Neural cell (in vitro differentiated cells): ENCODE results near the gene CCDC40. TPM values are rescaled to one million over a fixed set of nuclear protein-coding genes. Genes with fewer than 3 reads are reported as not detected.
A peak's percentile ranks its signal among the peaks of the same experiment; 100 is the strongest.

Source experiments
- H2AFZ ChIP-seq: fragments of 200-600, 300-800 bp; sonication (generic), shearing (Covaris generic); 2 replicates; pipeline ENCODE4 v1.6.0; 2014; ENCODE audit warnings: low read depth, mild to moderate bottlenecking, antibody characterized with exemption, low read length, moderate library complexity
- H3F3A ChIP-seq: fragments of 200-600 bp; shearing (Covaris generic); 2 replicates; pipeline ENCODE4 v1.6.1; 2016; ENCODE audit warnings: mild to moderate bottlenecking, moderate library complexity, mixed read lengths, antibody characterized with exemption, low read length; ENCODE audit not compliant: insufficient read depth, poor library complexity, severe bottlenecking
- H3K27ac ChIP-seq: fragments of 200-600, 300-800 bp; sonication (generic), shearing (Covaris generic); 2 replicates; pipeline ENCODE4 v1.5.1; 2014; ENCODE audit warnings: mild to moderate bottlenecking, low read length, moderate library complexity
- H3K27me3 ChIP-seq: fragments of 300-800, 200-600 bp; sonication (generic), shearing (Covaris generic); 2 replicates; pipeline ENCODE4 v1.6.0; 2014; ENCODE audit warnings: mild to moderate bottlenecking, low read depth, low read length, moderate library complexity; ENCODE audit not compliant: insufficient read depth
- H3K36me3 ChIP-seq: fragments of 300-800, 200-600 bp; sonication (generic), shearing (Covaris generic); 2 replicates; pipeline ENCODE4 v1.5.1; 2014; ENCODE audit warnings: mild to moderate bottlenecking, antibody characterized with exemption, low read length, moderate library complexity; ENCODE audit not compliant: insufficient read depth
- H3K4me2 ChIP-seq: fragments of 300-800, 200-600 bp; sonication (generic), shearing (Covaris generic); 2 replicates; pipeline ENCODE4 v1.6.0; 2014; ENCODE audit warnings: mild to moderate bottlenecking, low read length
- H3K4me3 ChIP-seq: fragments of 300-800, 200-600 bp; sonication (generic), shearing (Covaris generic); 2 replicates; pipeline ENCODE4 v1.5.1; 2014; ENCODE audit warnings: mild to moderate bottlenecking, low read length, moderate library complexity
- H3K79me2 ChIP-seq: fragments of 200-600 bp; shearing (Covaris generic); replicated peaks from 2 replicates; pipeline ENCODE4 v1.6.0; 2014; ENCODE audit warnings: mild to moderate bottlenecking, low read length, moderate library complexity; ENCODE audit not compliant: insufficient read depth
- H3K9ac ChIP-seq: fragments of 300-800, 200-600 bp; sonication (generic), shearing (Covaris generic); 2 replicates; pipeline ENCODE4 v1.6.1; 2016; ENCODE audit warnings: mild to moderate bottlenecking, low read length, mixed read lengths
- H3K9me2 ChIP-seq: fragments of 200-600 bp; shearing (Covaris generic); 2 replicates; pipeline ENCODE4 v1.6.1; 2016; ENCODE audit warnings: mild to moderate bottlenecking, low read length, mixed read lengths; ENCODE audit not compliant: insufficient read depth
- H3K9me3 ChIP-seq: fragments of 200-600, 300-800 bp; sonication (generic), shearing (Covaris generic); 2 replicates; pipeline ENCODE4 v1.6.1; 2016; ENCODE audit warnings: mild to moderate bottlenecking, mixed run types, low read length, moderate library complexity, mixed read lengths
- H4K20me1 ChIP-seq: fragments of 200-600 bp; shearing (Covaris generic); 2 replicates; pipeline ENCODE4 v1.6.1; 2016; ENCODE audit warnings: mild to moderate bottlenecking, mixed run types; ENCODE audit not compliant: insufficient read depth
- EP300 ChIP-seq: fragments of 450-650 bp; conservative IDR thresholded peaks from 2 replicates; pipeline ENCODE4 v1.6.1; 2014; ENCODE audit warnings: antibody characterized with exemption, mild to moderate bottlenecking, moderate library complexity; ENCODE audit not compliant: poor library complexity, severe bottlenecking
- EZH2 ChIP-seq: fragments of 200-600, 300-800 bp; shearing (Covaris generic), sonication (generic); IDR thresholded peaks from 2 replicates; pipeline ENCODE4 v1.6.1; 2014; ENCODE audit warnings: antibody characterized with exemption, low read length, borderline replicate concordance, mild to moderate bottlenecking; ENCODE audit not compliant: insufficient read depth, poor library complexity, severe bottlenecking
- MXI1 ChIP-seq: fragments of 450-650 bp; conservative IDR thresholded peaks from 2 replicates; pipeline ENCODE4 v1.6.1; 2014; ENCODE audit warnings: antibody characterized with exemption, mild to moderate bottlenecking; ENCODE audit not compliant: poor library complexity, severe bottlenecking
- POLR2AphosphoS5 ChIP-seq: IDR thresholded peaks from 2 replicates; pipeline ENCODE4 v1.6.1; 2012
- RAD21 ChIP-seq: fragments of 450-650 bp; conservative IDR thresholded peaks from 2 replicates; pipeline ENCODE4 v1.6.1; 2014; ENCODE audit warnings: antibody characterized with exemption, mild to moderate bottlenecking, moderate library complexity
- REST ChIP-seq: IDR thresholded peaks from 2 replicates; pipeline ENCODE4 v1.6.1; 2012; ENCODE audit warnings: borderline replicate concordance
- SMC3 ChIP-seq: fragments of 450-650 bp; conservative IDR thresholded peaks from 2 replicates; pipeline ENCODE4 v1.6.1; 2014; ENCODE audit warnings: antibody characterized with exemption, mild to moderate bottlenecking, moderate library complexity; ENCODE audit not compliant: poor library complexity
- TAF1 ChIP-seq: IDR thresholded peaks from 2 replicates; pipeline ENCODE4 v1.6.1; 2012; ENCODE audit warnings: low read depth
- polyA plus RNA-seq: library from polyadenylated mRNA; depleted of rRNA; stranded (reverse); fragments of >200 nt; gene quantifications from 2 replicates; pipeline ENCODE4 v1.2.3, GENCODE V29; 2014
- TF ChIP-seq, protein P1 (sequence below): fragments of 450-650 bp; IDR thresholded peaks from 2 replicates; pipeline ENCODE4 v1.5.1; 2014; ENCODE audit warnings: antibody characterized with exemption, mild to moderate bottlenecking, moderate library complexity; ENCODE audit not compliant: poor library complexity, severe bottlenecking

The CCDC40 gene
- polyA plus RNA-seq, 1 donor from 2014 or later, result 5.5 TPM

GRCh38 chr17:80030730-80031410, 5.6 kb upstream of the CCDC40 start:
- H4K20me1 ChIP-seq, result no peaks in the 10 kb centered on the region
- no peaks in the 10 kb centered on the region for H3K9me2 ChIP-seq
- H3K27me3 ChIP-seq, result no peaks in the 10 kb centered on the region
- no peaks in the 10 kb centered on the region for H3K9me3 ChIP-seq
- TF ChIP-seq REST, result no peak
- no peak for TF ChIP-seq MXI1
- no peak for TF ChIP-seq RAD21
- TF ChIP-seq, protein P1, sequence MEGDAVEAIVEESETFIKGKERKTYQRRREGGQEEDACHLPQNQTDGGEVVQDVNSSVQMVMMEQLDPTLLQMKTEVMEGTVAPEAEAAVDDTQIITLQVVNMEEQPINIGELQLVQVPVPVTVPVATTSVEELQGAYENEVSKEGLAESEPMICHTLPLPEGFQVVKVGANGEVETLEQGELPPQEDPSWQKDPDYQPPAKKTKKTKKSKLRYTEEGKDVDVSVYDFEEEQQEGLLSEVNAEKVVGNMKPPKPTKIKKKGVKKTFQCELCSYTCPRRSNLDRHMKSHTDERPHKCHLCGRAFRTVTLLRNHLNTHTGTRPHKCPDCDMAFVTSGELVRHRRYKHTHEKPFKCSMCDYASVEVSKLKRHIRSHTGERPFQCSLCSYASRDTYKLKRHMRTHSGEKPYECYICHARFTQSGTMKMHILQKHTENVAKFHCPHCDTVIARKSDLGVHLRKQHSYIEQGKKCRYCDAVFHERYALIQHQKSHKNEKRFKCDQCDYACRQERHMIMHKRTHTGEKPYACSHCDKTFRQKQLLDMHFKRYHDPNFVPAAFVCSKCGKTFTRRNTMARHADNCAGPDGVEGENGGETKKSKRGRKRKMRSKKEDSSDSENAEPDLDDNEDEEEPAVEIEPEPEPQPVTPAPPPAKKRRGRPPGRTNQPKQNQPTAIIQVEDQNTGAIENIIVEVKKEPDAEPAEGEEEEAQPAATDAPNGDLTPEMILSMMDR, result no peak
- no peak for TF ChIP-seq EP300
- no peak for TF ChIP-seq POLR2AphosphoS5
- TF ChIP-seq TAF1, result no peak
- TF ChIP-seq EZH2, result no peak
- no peak for TF ChIP-seq SMC3
- H3F3A ChIP-seq, result no peaks in the 10 kb centered on the region
- no peak overlapping the region for H3K9ac ChIP-seq
- no peak overlapping the region for H3K4me2 ChIP-seq
- no peak overlapping the region for H2AFZ ChIP-seq
- no peaks in the 10 kb centered on the region for H3K36me3 ChIP-seq
- no peak overlapping the region for H3K27ac ChIP-seq
- H3K79me2 ChIP-seq, result peaks cover 76% of the 10 kb centered on the region
- H3K4me3 ChIP-seq, result no peak overlapping the region

DNA sequence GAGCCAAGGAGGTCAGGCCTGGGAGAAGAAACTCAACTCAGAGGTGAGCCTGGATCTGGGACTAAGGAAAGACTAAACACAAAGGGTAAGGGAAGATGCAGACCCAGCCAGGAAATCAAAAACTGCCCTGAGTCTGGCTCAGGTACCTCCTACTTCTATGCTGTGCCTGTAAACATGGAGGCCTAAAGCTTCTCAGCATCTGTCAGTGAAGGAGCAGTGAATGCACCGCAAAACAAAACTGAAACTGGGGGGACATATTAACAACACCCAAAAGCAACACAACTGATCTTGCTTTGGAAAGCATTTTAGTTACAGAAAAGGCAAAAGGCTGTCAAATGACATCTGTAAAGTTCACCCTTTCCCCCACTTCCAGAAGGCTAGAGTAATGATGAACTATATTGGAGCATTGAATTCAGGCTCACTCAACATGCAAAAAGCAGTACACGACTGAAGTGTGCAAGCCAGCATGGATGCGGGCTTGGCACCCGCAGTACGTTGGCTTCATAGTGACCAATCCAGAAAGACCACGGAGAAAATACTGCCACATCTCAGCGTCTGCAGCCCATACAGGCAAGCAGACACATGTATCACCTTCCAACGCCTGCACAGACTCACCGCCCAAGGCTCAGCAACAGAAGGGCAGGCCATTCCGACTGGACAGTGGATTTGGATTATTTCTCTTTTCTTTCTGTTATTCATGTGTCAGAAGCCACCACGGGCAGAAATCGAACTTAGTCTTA, 4.6 kb upstream of the CCDC40 start:
- no peaks in the 10 kb centered on the region for H3K27me3 ChIP-seq
- no peak overlapping the region for H3K27ac ChIP-seq
- H3K79me2 ChIP-seq, result peaks cover 72% of the 10 kb centered on the region
- peak overlapping the region; percentile 94 for H3K4me3 ChIP-seq
- no peaks in the 10 kb centered on the region for H3K9me3 ChIP-seq
- no peaks in the 10 kb centered on the region for H3K9me2 ChIP-seq
- H3K9ac ChIP-seq, result no peak overlapping the region
- no peak overlapping the region for H3K4me2 ChIP-seq
- no peaks in the 10 kb centered on the region for H3F3A ChIP-seq
- TF ChIP-seq TAF1 (no peak), POLR2AphosphoS5 (no peak), EZH2 (no peak), RAD21 (no peak), REST (no peak), EP300 (no peak)
- TF ChIP-seq, protein P1, result no peak
- no peaks in the 10 kb centered on the region for H4K20me1 ChIP-seq
- H3K36me3 ChIP-seq, result no peaks in the 10 kb centered on the region
- no peak overlapping the region for H2AFZ ChIP-seq
